Nephron (organoid): Measurements from ENCODE around the gene PHF21A.

Experiments
- H3K27ac Mint-ChIP-seq, 3 experiments: 2 replicates each; pipeline ENCODE4 v1.8.0; 2020; ENCODE audit warnings: mixed read lengths in 3 of 3, mild to moderate bottlenecking in 2 of 3, moderate library complexity in 1 of 3
- H3K27me3 Mint-ChIP-seq: 2 replicates; pipeline ENCODE4 v1.8.0; 2021; ENCODE audit warnings: low read depth, mild to moderate bottlenecking, moderate library complexity, mixed read lengths
- H3K36me3 Mint-ChIP-seq: 2 replicates; pipeline ENCODE4 v1.8.0; 2020; ENCODE audit warnings: low read depth, mixed read lengths
- H3K4me1 Mint-ChIP-seq: 2 replicates; pipeline ENCODE4 v1.8.0; 2020; ENCODE audit warnings: mixed read lengths
- H3K4me3 Mint-ChIP-seq, 3 experiments: 2 replicates each; pipeline ENCODE4 v1.8.0; 2020; ENCODE audit warnings: mild to moderate bottlenecking in 3 of 3, mixed read lengths in 3 of 3, moderate library complexity in 2 of 3
- H3K9me3 Mint-ChIP-seq: 2 replicates; pipeline ENCODE4 v1.8.0; 2020; ENCODE audit warnings: mixed read lengths
- CTCF ChIP-seq, 3 experiments: fragments of 200-600 bp; sonication (generic); IDR thresholded peaks; one replicate each; pipeline ENCODE4 v1.5.0; 2021; ENCODE audit warnings: antibody characterized with exemption in 3 of 3; ENCODE audit not compliant: unreplicated experiment in 3 of 3

PHF21A gene

GRCh38 chr11:45933846-45934579, 187.2 kb downstream of the PHF21A start:
- H3K36me3 Mint-ChIP-seq = peaks cover 48% of the 10 kb centered on the region
- no peak overlapping the region for H3K27ac Mint-ChIP-seq
- H3K4me1 Mint-ChIP-seq = peaks cover 8% of the 10 kb centered on the region
- H3K9me3 Mint-ChIP-seq = no peaks in the 10 kb centered on the region
- H3K27me3 Mint-ChIP-seq = no peaks in the 10 kb centered on the region
- no peak overlapping the region for H3K4me3 Mint-ChIP-seq
- no peak for TF ChIP-seq CTCF (IDR thresholded peaks at IDR 0.05; ENCODE audit: unreplicated experiment in 3 of 3)

GRCh38 chr11:45933131-45933831, 188.0 kb downstream of the PHF21A start:
- Mint-ChIP-seq H3K27ac (no peak overlapping the region), H3K36me3 (peaks cover 44% of the 10 kb centered on the region), H3K9me3 (no peaks in the 10 kb centered on the region), H3K4me3 (no peak overlapping the region), H3K4me1 (peaks cover 8% of the 10 kb centered on the region), H3K27me3 (no peaks in the 10 kb centered on the region)
- TF ChIP-seq CTCF (IDR thresholded peaks at IDR 0.05; ENCODE audit: unreplicated experiment in 3 of 3) = no peak

DNA sequence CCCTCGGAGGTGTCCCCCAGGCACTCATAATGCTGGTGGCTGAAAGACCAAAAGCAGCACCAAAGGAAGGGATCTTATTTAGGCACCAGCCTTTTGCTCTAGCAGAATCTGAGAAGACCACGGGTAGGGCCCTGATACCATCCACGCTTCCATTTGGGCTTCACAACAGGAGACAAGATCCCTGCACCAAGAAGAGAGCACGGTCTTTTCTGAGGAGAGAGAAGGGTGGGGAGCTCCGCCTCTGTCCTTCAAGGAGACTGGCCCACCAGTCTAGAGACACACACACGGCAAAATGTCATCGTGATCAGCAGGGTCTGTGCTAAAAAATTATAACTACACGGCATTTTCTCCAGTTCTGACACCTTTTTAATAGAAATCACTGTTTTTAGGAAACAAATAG, 189.0 kb downstream of the PHF21A start:
- Mint-ChIP-seq H3K27ac (no peak overlapping the region), H3K36me3 (peaks cover 40% of the 10 kb centered on the region), H3K27me3 (peaks cover 5% of the 10 kb centered on the region), H3K9me3 (no peaks in the 10 kb centered on the region), H3K4me1 (peaks cover 8% of the 10 kb centered on the region), H3K4me3 (no peak overlapping the region)
- TF ChIP-seq CTCF (IDR thresholded peaks at IDR 0.05; ENCODE audit: unreplicated experiment in 3 of 3) = no peak

DNA sequence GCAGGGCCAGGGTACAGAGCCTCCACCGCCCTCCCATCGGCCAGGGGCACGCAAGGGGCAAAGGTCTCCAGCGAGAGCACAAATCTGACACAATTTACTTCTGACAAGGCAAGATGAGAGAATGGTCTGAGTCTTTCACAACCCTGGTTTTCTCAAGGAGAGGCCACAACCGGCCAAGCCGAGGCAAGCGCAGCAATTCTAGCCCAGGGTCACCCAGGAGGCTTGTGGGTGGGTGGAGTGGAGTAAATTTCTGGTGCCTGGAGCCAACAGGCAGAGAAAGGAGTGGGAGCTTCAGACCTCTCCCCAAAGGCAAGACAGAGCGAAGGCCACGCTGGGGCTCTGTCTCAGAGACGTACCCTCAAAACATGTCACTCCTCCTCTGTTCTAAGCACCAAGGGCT, 189.5 kb downstream of the PHF21A start:
- Mint-ChIP-seq H3K27me3 (peaks cover 6% of the 10 kb centered on the region), H3K27ac (no peak overlapping the region), H3K36me3 (peaks cover 36% of the 10 kb centered on the region), H3K9me3 (no peaks in the 10 kb centered on the region), H3K4me3 (no peak overlapping the region), H3K4me1 (peaks cover 8% of the 10 kb centered on the region)
- no peak for TF ChIP-seq CTCF (IDR thresholded peaks at IDR 0.05; ENCODE audit: unreplicated experiment in 3 of 3)

DNA sequence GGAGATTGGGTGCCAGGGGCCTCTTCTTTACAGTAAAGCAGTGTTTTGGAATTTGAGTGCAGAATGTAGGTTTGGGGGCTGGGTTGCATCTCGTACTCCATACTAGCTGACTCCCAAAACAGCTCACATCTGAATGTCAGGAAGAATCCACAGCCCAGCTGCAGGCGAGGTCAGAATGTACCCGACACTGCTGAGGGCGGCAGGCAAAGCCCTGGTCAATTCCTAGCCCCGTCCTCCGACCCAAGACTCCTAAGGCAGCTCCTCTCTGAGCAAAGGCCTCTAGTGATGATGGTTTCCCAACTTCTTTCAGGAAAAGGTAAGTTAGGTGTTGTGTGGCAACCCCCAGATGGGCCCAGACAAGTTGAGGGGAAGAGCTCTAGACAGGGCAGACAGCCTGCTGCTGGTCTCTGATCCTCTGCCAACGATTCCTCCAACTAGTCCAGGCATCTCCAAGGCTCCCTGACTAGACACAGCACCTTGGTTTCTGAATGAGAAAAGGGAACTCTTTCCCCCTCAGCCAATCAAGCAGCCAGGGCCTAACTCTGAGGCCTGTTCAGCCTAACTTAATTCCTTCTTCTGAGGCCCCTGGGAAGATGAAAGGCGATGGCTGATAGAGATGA, 190.2 kb downstream of the PHF21A start:
- TF ChIP-seq CTCF (IDR thresholded peaks at IDR 0.05; ENCODE audit: unreplicated experiment in 3 of 3) = no peak
- H3K27me3 Mint-ChIP-seq = peaks cover 11% of the 10 kb centered on the region
- H3K27ac Mint-ChIP-seq = no peak overlapping the region
- H3K9me3 Mint-ChIP-seq = no peaks in the 10 kb centered on the region
- peaks cover 32% of the 10 kb centered on the region for H3K36me3 Mint-ChIP-seq
- peaks cover 8% of the 10 kb centered on the region for H3K4me1 Mint-ChIP-seq
- H3K4me3 Mint-ChIP-seq = no peak overlapping the region
